Stimulated activated CD8-positive, alpha-beta memory T cell treated with anti-CD3 and anti-CD28 coated beads, Interleukin-15, amount 100 ng/mL, for 1 hour (primary cell): Measurements from ENCODE around the gene VAV1.
"Not testable (repeated sequence)": the region's sequence is repeated elsewhere in the genome, so short reads cannot be mapped to it uniquely, and the experiment has no call there.

Experiments
- DNase-seq: peaks from one replicate; pipeline ENCODE4 v3.0.0-alpha.2; 2020; ENCODE audit warnings: low read depth

Gene VAV1

GRCh38 chr19:6819323-6819722, 46.8 kb downstream of the VAV1 start:
- DNase-seq: no peak

- DNase-seq: no peak
Observed at GRCh38 chr19:6820237-6820636, 47.7 kb downstream of the VAV1 start.

GRCh38 chr19:6821639-6822310, 49.3 kb downstream of the VAV1 start:
- no peak for DNase-seq

GRCh38 chr19:6822311-6822670, 49.8 kb downstream of the VAV1 start:
- DNase-seq: no peak

- DNase-seq: no peak
Observed at GRCh38 chr19:6825076-6825774, 52.7 kb downstream of the VAV1 start.

GRCh38 chr19:6826281-6826920, 53.9 kb downstream of the VAV1 start:
- no peak for DNase-seq

- DNase-seq: no peak
Observed at GRCh38 chr19:6828306-6828697, 55.8 kb downstream of the VAV1 start.

GRCh38 chr19:6828698-6829633, 56.5 kb downstream of the VAV1 start:
- no peak for DNase-seq

- DNase-seq: not testable (repeated sequence)
Observed at GRCh38 chr19:6829829-6830228, 57.3 kb downstream of the VAV1 start.

- DNase-seq: not testable (repeated sequence)
Observed at GRCh38 chr19:6831084-6831483, 58.6 kb downstream of the VAV1 start.

GRCh38 chr19:6832412-6832811, 59.9 kb downstream of the VAV1 start:
- no peak for DNase-seq

GRCh38 chr19:6833166-6833790, 60.8 kb downstream of the VAV1 start:
- DNase-seq: no peak

- DNase-seq: no peak
Observed at GRCh38 chr19:6834433-6834832, 61.9 kb downstream of the VAV1 start.

- no peak for DNase-seq
Observed at GRCh38 chr19:6835501-6835900, 63.0 kb downstream of the VAV1 start.

GRCh38 chr19:6837525-6837924, 65.0 kb downstream of the VAV1 start:
- DNase-seq: no peak

GRCh38 chr19:6838062-6838655, 65.7 kb downstream of the VAV1 start:
- no peak for DNase-seq

GRCh38 chr19:6842871-6843607, 70.5 kb downstream of the VAV1 start:
- no peak for DNase-seq

- DNase-seq: no peak
Observed at GRCh38 chr19:6847828-6848200, 75.3 kb downstream of the VAV1 start.

GRCh38 chr19:6848986-6849385, 76.5 kb downstream of the VAV1 start:
- no peak for DNase-seq

- DNase-seq: no peak
Observed at GRCh38 chr19:6849876-6850275, 77.4 kb downstream of the VAV1 start.

- no peak for DNase-seq
Observed at GRCh38 chr19:6851359-6851758, 78.9 kb downstream of the VAV1 start.
